Spinal cord (tissue), 10 donors: ENCODE data around the gene RETSAT. TPM values are rescaled to one million over a fixed set of nuclear protein-coding genes. Genes with fewer than 3 reads are reported as not detected.
"Not testable (repeated sequence)": the region's sequence is repeated elsewhere in the genome, so short reads cannot be mapped to it uniquely, and the experiment has no call there.

ENCODE experiments used
- DNase-seq, 6 donors: peaks; one replicate each; pipeline versions ENCODE4 v3.0.0 to v3.0.0-alpha.2; 2013 to 2015; ENCODE audit warnings: low spot score in 6 of 6, low read depth in 4 of 6
- H3K27ac ChIP-seq: one replicate; pipeline ENCODE4 v1.5.1; 2013; ENCODE audit warnings: low read depth, low read length, control low read depth
- H3K27me3 ChIP-seq: one replicate; pipeline ENCODE4 v1.6.1; 2013; ENCODE audit warnings: low read length; ENCODE audit not compliant: control insufficient read depth, insufficient read depth
- H3K36me3 ChIP-seq: one replicate; pipeline ENCODE4 v1.6.1; 2013; ENCODE audit warnings: low read length; ENCODE audit not compliant: control insufficient read depth, insufficient read depth
- H3K4me1 ChIP-seq: one replicate; pipeline ENCODE4 v1.6.1; 2013; ENCODE audit warnings: low read length; ENCODE audit not compliant: control insufficient read depth, insufficient read depth
- H3K4me3 ChIP-seq: one replicate; pipeline ENCODE4 v1.5.1; 2013; ENCODE audit warnings: low read depth, low read length, control low read depth
- H3K9me3 ChIP-seq: one replicate; pipeline ENCODE4 v1.6.1; 2013; ENCODE audit warnings: low read length; ENCODE audit not compliant: control insufficient read depth, insufficient read depth
- WGBS: methylation state at CpG from one replicate; pipeline ENCODE4 v1.1.5; 2013; ENCODE audit warnings: missing lambda C conversion rate; ENCODE audit not compliant: insufficient coverage; 5-methylcytosine and 5-hydroxymethylcytosine counted together
- polyA plus RNA-seq, 2 donors: library from polyadenylated mRNA; unstranded; fragments of 120-200 nt; gene quantifications; one replicate each; pipeline ENCODE4 v1.2.1, GENCODE V29; 2013; ENCODE audit not compliant: insufficient read length in 2 of 2
- total RNA-seq, 2 donors: library from RNA; depleted of rRNA in 1 of 2; stranded (reverse); fragments of 120-200 nt in 1 of 2; fragments of >200 nt in 1 of 2; gene quantifications; one replicate each; pipeline versions ENCODE4 v1.2.3 to v1.2.4, GENCODE V29; 2013 to 2014
- donor health status: healthy.

The RETSAT gene
- total and polyA plus RNA-seq, 4 donors: 30.6 to 36.4 (median 31.9) TPM

DNA sequence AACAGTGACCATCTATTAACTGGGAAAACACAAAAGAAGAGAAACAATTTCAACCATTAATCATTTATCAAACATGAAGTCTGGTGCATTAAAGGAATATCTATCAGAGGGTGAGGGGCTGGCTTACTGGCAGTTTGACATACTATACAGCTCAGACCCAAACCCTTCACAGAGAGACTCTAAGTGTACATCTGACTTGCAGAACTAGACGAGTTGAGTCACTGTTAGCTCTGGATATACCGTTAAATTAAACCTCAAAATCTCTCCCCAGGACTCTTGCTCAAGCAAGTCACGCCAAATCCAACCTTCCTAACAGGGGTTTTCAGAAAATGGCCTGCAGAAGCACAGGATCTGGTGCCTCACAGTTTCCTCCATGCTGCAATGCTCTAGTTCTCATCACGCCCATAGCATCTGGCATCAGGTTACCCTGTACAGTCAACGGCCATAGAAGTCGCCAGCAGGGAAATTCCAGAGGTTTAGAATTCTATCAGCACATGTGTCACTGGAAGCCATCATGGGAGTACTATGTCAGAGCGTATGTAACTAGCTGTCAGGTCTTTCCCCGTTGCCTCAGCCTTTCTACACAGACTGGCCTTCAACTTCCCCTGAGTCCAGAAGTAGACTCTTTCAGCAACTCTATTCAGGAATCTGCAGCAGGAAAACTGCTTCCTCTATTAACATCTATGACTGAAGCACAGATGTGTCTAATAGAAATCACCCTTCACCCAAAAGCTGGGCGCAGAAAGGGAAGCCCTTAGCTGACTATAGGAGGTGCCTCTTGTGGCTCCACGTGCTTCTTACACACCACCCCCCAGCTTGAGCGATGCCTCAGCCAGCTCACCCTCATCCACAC, 35.9 kb downstream of the RETSAT start:
- Histone ChIP-seq H3K9me3 (no peaks in the 10 kb centered on the region), H3K27me3 (no peaks in the 10 kb centered on the region), H3K4me3 (no peak overlapping the region), H3K4me1 (no peaks in the 10 kb centered on the region), H3K36me3 (peaks cover 66% of the 10 kb centered on the region), H3K27ac (no peak overlapping the region)
- DNase-seq: no peak
- WGBS: 90% methylated on average over 10 of the region's 11 CpGs

DNA sequence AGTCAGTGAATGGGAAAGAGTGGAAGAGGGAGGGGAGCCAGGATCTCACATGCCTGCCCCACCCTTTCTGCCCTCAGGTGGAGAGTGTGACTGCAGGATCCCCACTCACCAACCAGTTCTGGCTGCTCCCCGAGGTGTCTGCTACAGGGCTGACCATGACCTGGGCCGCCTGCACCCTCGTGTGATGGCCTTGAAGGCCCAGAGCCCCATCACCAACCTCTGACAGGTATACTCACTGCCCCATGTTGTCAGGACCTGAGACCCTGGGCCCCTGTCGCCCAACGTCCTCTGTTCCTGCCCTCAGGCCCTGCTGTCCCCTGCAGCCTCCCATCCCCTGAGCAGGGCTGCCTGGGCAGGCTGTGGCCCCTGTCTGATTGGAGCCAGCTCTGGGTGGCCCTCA, 38.4 kb downstream of the RETSAT start:
- H3K4me3 ChIP-seq, H3K27me3 ChIP-seq, DNase-seq, H3K4me1 ChIP-seq, H3K9me3 ChIP-seq, H3K27ac ChIP-seq: not testable (repeated sequence)
- no CpG with 5 or more reads among the region's 5 CpGs for WGBS
- peaks cover 52% of the 10 kb centered on the region for H3K36me3 ChIP-seq

DNA sequence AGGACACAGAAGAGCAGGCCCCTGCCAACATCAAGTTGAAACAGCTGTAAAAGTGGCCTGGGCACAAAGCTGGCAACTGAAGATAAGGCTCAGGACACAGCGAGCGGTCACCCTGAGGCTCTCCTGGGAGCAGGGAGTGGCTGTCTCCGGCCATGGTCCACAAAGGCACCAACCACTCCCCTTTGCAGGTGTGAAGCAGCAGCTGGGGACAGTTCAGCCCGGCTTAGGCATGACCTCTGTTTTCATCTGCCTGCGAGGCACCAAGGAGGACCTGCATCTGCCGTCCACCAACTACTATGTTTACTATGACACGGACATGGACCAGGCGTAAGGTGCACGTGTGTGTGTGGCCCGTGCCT, 39.5 kb downstream of the RETSAT start:
- H3K4me1 ChIP-seq: peaks cover 2% of the 10 kb centered on the region
- WGBS: 95% methylated on average over 9 of the region's 10 CpGs
- H3K4me3 ChIP-seq: no peak overlapping the region
- DNase-seq: no peak
- no peaks in the 10 kb centered on the region for H3K9me3 ChIP-seq
- no peaks in the 10 kb centered on the region for H3K27me3 ChIP-seq
- peaks cover 46% of the 10 kb centered on the region for H3K36me3 ChIP-seq
- H3K27ac ChIP-seq: no peak overlapping the region

DNA sequence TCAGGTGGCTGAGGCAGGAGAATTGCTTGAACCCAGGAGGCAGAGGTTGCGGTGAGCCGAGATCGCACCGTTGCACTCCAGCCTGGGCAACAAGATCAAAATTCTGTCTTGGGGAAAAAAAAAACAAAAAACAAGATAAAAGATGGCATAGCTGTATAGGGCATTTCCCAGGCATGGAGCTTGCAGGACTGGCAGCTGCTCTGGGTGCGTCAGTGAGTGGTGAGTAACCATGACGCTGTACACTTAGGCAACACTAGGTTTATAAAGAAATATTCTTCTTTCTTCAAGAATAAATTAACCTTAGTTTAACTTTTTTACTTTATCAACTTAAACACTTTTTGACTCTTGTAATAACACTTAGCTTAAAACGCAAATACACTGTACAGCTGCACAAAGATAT, 41.9 kb downstream of the RETSAT start:
- H3K36me3 ChIP-seq: peaks cover 54% of the 10 kb centered on the region
- no peaks in the 10 kb centered on the region for H3K9me3 ChIP-seq
- H3K4me3 ChIP-seq: no peak overlapping the region
- DNase-seq: no peak
- H3K27me3 ChIP-seq: no peaks in the 10 kb centered on the region
- H3K27ac ChIP-seq: no peak overlapping the region
- WGBS: 77% methylated on average over 4 of the region's 7 CpGs
- peaks cover 18% of the 10 kb centered on the region for H3K4me1 ChIP-seq

DNA sequence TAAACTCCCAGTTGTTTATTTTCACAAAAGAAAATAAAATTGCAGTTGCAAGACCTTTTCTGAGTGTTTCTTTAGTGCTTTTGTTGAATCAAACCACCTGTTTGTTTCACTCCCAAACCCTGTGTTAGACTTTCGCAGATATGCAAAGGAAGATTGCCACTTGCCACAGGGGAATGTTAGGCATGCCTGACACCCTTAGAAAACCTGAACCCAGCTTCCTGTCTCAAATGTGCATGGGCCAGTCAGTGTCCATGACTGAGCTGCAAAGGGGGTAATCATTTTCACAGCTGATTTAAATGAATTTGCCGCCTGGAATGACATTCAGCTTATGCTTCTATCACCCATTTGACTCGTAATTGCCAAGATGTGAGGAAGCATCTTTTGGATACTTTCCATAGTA, 44.0 kb downstream of the RETSAT start:
- Histone ChIP-seq H3K4me1 (peaks cover 18% of the 10 kb centered on the region), H3K9me3 (no peaks in the 10 kb centered on the region), H3K36me3 (peaks cover 63% of the 10 kb centered on the region), H3K27me3 (no peaks in the 10 kb centered on the region), H3K27ac (no peak overlapping the region), H3K4me3 (no peak overlapping the region)
- WGBS: 72% methylated on average over 2 of the region's 3 CpGs
- DNase-seq: no peak

DNA sequence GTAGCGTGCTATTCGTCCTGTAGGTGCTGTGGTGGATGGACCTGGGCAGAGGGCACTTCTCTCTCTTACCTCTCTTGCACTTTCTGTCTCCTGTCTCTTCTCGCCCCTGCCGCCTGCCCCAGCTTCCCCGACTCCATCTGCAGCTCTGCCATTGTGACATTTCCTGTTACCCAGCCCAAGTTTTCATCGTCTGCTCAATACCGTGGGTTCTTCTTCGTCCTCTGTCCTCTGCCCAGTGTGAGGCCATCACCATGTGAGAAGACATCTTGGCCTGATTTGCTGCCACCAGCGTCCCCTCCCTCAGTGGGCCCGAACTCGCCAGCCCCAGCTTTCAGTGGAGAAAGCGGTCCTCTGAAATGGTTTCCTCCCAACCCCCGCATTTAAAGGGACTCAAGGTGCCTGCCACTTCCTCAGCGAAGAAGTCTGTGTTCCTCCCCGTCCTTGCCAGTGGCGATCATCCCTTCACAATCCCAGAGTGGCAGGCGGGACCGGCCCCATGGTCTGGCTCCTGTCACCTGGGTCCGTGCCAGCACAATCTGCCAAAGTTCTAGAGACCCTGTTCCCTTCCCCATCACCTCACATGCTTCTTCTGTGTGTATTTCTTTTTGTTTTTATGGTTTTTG, 44.5 kb downstream of the RETSAT start:
- no peaks in the 10 kb centered on the region for H3K27me3 ChIP-seq
- peaks cover 63% of the 10 kb centered on the region for H3K36me3 ChIP-seq
- peak in 1 of 6 donors; percentile 60 for DNase-seq
- H3K9me3 ChIP-seq: no peaks in the 10 kb centered on the region
- no peak overlapping the region for H3K27ac ChIP-seq
- peaks cover 18% of the 10 kb centered on the region for H3K4me1 ChIP-seq
- 55% methylated on average over 18 of the region's 19 CpGs for WGBS
- no peak overlapping the region for H3K4me3 ChIP-seq

DNA sequence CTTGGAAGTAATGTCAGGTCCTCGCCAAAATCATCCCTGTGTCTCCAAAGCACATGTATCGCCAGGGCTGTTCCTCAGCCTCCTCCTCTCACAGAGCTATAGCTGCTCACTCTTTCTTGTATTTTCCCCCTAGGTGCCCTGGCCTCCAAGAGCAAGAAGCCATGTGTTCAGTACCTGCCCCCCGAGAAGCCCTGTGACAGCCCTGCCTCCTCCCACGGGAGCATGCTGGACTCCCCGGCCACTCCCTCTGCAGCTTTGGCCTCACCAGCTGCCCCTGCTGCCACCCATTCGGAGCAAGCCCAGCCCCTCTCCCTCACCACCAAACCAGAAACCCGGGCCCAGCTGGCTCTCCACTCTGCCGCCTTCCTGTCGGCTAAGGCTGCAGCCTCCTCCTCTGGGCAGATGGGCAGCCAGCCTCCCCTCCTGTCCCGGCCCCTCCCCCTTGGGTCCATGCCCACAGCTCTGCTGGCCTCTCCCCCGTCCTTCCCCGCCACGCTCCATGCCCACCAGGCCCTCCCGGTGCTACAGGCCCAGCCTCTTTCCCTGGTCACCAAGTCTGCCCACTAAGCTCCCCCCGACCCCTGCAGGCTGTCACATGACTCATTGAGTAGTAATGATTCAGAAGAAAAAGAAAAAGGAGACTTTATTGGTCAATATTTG, 45.3 kb downstream of the RETSAT start:
- Histone ChIP-seq H3K4me3 (no peak overlapping the region), H3K27ac (peak overlapping the region; percentile 16)
- peak in 3 of 6 donors; percentile 45 to 86 (median 62) for DNase-seq

DNA sequence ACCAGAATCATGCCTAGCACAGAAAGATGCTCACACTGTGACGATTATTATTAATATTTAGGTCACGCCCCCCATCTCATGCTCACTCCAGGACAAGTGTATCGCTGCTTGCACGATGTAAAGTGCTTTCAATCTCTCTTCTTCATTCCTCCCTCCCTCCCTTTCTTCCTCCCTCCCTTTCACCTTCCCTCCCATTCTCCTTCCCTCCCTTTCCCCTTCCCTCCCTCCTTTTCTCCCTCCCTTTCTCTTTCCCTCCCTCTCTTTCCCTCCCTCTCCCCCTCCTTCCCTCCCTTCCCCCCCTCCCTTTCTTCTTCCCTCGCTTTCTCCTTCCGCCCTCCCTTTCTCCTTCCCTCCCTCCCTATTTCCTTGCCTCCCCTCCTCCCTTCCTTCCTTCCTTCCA, 46.1 kb downstream of the RETSAT start:
- Histone ChIP-seq H3K4me1 (peaks cover 18% of the 10 kb centered on the region), H3K27ac (no peak overlapping the region), H3K9me3 (no peaks in the 10 kb centered on the region), H3K4me3 (no peak overlapping the region), H3K36me3 (peaks cover 62% of the 10 kb centered on the region), H3K27me3 (no peaks in the 10 kb centered on the region)
- no peak for DNase-seq
- WGBS: 97% methylated on average over 3 of the region's 6 CpGs

More for the DNA sequence above, 45.3 kb downstream of the RETSAT start:
- Histone ChIP-seq H3K9me3 (no peaks in the 10 kb centered on the region), H3K36me3 (peaks cover 63% of the 10 kb centered on the region), H3K27me3 (no peaks in the 10 kb centered on the region), H3K4me1 (peaks cover 18% of the 10 kb centered on the region)
- WGBS: 39% methylated on average over 13 of the region's 15 CpGs

DNA sequence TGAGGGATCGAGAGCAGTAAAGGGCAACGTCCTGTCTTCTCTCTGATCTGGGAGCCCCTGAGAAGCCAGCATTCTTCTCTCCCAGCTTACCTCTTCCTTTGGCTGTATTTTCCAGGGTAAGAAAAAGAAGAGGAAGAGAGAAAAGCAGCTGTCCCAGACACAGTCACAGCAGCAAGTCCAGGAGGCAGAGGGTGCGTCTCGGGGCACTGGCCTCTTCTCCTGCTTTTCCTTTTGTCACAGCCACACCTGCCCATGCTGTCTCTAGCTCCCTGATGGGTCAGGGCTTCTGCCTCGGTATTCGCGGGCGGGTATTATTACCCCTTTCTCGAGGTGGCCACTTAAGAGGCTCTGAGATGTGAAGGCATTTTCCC, 46.8 kb downstream of the RETSAT start:
- Histone ChIP-seq H3K36me3 (peaks cover 68% of the 10 kb centered on the region), H3K4me3 (no peak overlapping the region), H3K27ac (no peak overlapping the region), H3K27me3 (no peaks in the 10 kb centered on the region), H3K9me3 (no peaks in the 10 kb centered on the region), H3K4me1 (peaks cover 18% of the 10 kb centered on the region)
- DNase-seq: no peak
- WGBS: 67% methylated on average over 3 of the region's 9 CpGs
